A549 (cell line): ENCODE measurements around the gene TTC21B. TPM values are rescaled to one million over a fixed set of nuclear protein-coding genes. Genes with fewer than 3 reads are reported as not detected.

Experiments used
- ATAC-seq, 2 experiments: fragments of 200-7000 bp in 1 of 2; fragments of >200 bp in 1 of 2; cut with Nextera tagmentation in 1 of 2; cut with Tn5 transposase in 1 of 2; 3 replicates each; pipeline versions ENCODE4 v1.8.0 to v1.9.1; 2018 to 2020; ENCODE audit warnings: mild to moderate bottlenecking in 1 of 2, moderate library complexity in 1 of 2
- CTCF ChIA-PET: fragments of 300-600 bp; sonication (Branson Sonifier 250); formaldehyde crosslinking; extraction: SDS; loops from one replicate; lab custom pipeline; 2021; ENCODE audit warnings: antibody characterized with exemption, inconsistent platforms; lab: Yijun Ruan, JAX
- POLR2A ChIA-PET: fragments of 350-600 bp; formaldehyde crosslinking; extraction: SDS; loops from one replicate; lab custom pipeline; 2021; ENCODE audit warnings: antibody characterized with exemption, inconsistent platforms; lab: Yijun Ruan, JAX
- DNase-seq, 2 experiments: peaks; one replicate each; pipeline versions ENCODE4 v3.0.0 to v3.0.0-alpha.2; 2011 to 2016; ENCODE audit warnings: low read depth in 1 of 2, low spot score in 1 of 2
- FAIRE-seq: peaks from 2 replicates; lab custom pipeline; 2011; peaks lifted over from hg19 to GRCh38; lab: Jason Lieb, UNC
- H3K27ac ChIP-seq, 2 experiments: fragments of >200 bp; sonication (Bioruptor Twin); formaldehyde crosslinking; 3 replicates each; pipeline ENCODE4 v1.5.1; 2016 to 2017
- H3K4me1 ChIP-seq: fragments of >200 bp; sonication (Bioruptor Twin); formaldehyde crosslinking; 3 replicates; pipeline ENCODE4 v1.6.1; 2016
- H3K4me2 ChIP-seq: fragments of >200 bp; sonication (Bioruptor Twin); formaldehyde crosslinking; 3 replicates; pipeline ENCODE4 v1.6.1; 2016
- H3K4me3 ChIP-seq: fragments of >200 bp; sonication (Bioruptor Twin); formaldehyde crosslinking; 3 replicates; pipeline ENCODE4 v1.5.1; 2016
- H3K9me3 ChIP-seq: fragments of >200 bp; sonication (Bioruptor Twin); formaldehyde crosslinking; 3 replicates; pipeline ENCODE4 v1.6.1; 2016
- BCL3 ChIP-seq: fragments of >200 bp; sonication (Bioruptor Twin); formaldehyde crosslinking; IDR thresholded peaks from 3 replicates; pipeline ENCODE4 v1.6.1; 2016
- CBX2 ChIP-seq: fragments of 200-600 bp; sonication (generic); IDR thresholded peaks from 2 replicates; pipeline ENCODE4 v1.6.1; 2016; ENCODE audit warnings: low read depth, mild to moderate bottlenecking, borderline replicate concordance
- CHD4 ChIP-seq: fragments of 200-600 bp; sonication (generic); IDR thresholded peaks from 2 replicates; pipeline ENCODE4 v1.6.1; 2016; ENCODE audit warnings: antibody characterized with exemption, mild to moderate bottlenecking, borderline replicate concordance
- CTCF ChIP-seq: fragments of >200 bp; sonication (Bioruptor Twin); formaldehyde crosslinking; IDR thresholded peaks from 3 replicates; pipeline ENCODE4 v1.5.1; 2016
- EHMT2 ChIP-seq: fragments of 200-600 bp; sonication (generic); IDR thresholded peaks from 2 replicates; pipeline ENCODE4 v1.6.1; 2016; ENCODE audit warnings: antibody characterized with exemption, low read depth, mild to moderate bottlenecking, moderate library complexity
- EP300 ChIP-seq, 2 experiments: fragments of >200 bp; sonication (Bioruptor Twin); formaldehyde crosslinking; IDR thresholded peaks; 2 replicates in 1 of 2; 3 replicates in 1 of 2; pipeline ENCODE4 v1.6.1; 2016 to 2017
- FOSL2 ChIP-seq, 2 experiments: fragments of 450-650 bp in 1 of 2; fragments of >200 bp in 1 of 2; sonication (Bioruptor Twin) in 1 of 2; formaldehyde crosslinking; IDR thresholded peaks; 2 replicates each; pipeline versions ENCODE4 v1.5.0 to v1.6.1; 2016 to 2020; ENCODE audit warnings: mild to moderate bottlenecking in 1 of 2, moderate library complexity in 1 of 2
- HDAC2 ChIP-seq: fragments of 200-600 bp; sonication (generic); IDR thresholded peaks from 2 replicates; pipeline ENCODE4 v1.6.1; 2016
- HES2 ChIP-seq: fragments of >200 bp; sonication (Bioruptor Twin); formaldehyde crosslinking; IDR thresholded peaks from 2 replicates; pipeline ENCODE4 v1.6.1; 2016
- HMGXB4 ChIP-seq: fragments of 250-450 bp; sonication (Bioruptor Pico); IDR thresholded peaks from 2 replicates; pipeline ENCODE4 v1.5.0; 2021; ENCODE audit warnings: mild to moderate bottlenecking, moderate library complexity, borderline replicate concordance
- JUN ChIP-seq, 2 experiments: fragments of >200 bp; sonication (Bioruptor Twin); formaldehyde crosslinking; IDR thresholded peaks; 2 replicates in 1 of 2; 3 replicates in 1 of 2; pipeline ENCODE4 v1.6.1; 2016 to 2017
- MYC ChIP-seq: IDR thresholded peaks from 2 replicates; pipeline ENCODE4 v1.6.1; 2012; ENCODE audit warnings: mild to moderate bottlenecking, inconsistent platforms, low read length, improper control_type of control experiment, borderline replicate concordance
- NPAS2 ChIP-seq: fragments of 250-450 bp; sonication (Bioruptor Pico); IDR thresholded peaks from 2 replicates; pipeline ENCODE4 v1.8.0; 2022; ENCODE audit warnings: mild to moderate bottlenecking, moderate library complexity, borderline replicate concordance
- RFX5 ChIP-seq: fragments of 450-650 bp; IDR thresholded peaks from 2 replicates; pipeline ENCODE4 v1.7.1; 2014; ENCODE audit warnings: antibody characterized with exemption, mild to moderate bottlenecking, moderate library complexity
- SREBF2 ChIP-seq: fragments of 450-650 bp; IDR thresholded peaks from 2 replicates; pipeline ENCODE4 v1.6.1; 2014; ENCODE audit warnings: mild to moderate bottlenecking, moderate library complexity
- USF2 ChIP-seq: fragments of 450-650 bp; IDR thresholded peaks from 2 replicates; pipeline ENCODE4 v1.6.1; 2014; ENCODE audit warnings: antibody characterized with exemption
- ZSCAN20 ChIP-seq: fragments of 250-450 bp; sonication (Bioruptor Pico); IDR thresholded peaks from 2 replicates; pipeline ENCODE4 v1.8.0; 2022; ENCODE audit warnings: mild to moderate bottlenecking, moderate library complexity
- WGBS: methylation state at CpG from one replicate; pipeline ENCODE4 v1.1.6; 2017; ENCODE audit errors: missing lambda C conversion rate; 5-methylcytosine and 5-hydroxymethylcytosine counted together
- polyA plus RNA-seq, 4 experiments: library from polyadenylated mRNA; depleted of rRNA in 3 of 4; stranded (reverse); fragments of >200 nt; fragmentation: RNase III in 1 of 4; extraction: RNeasy Plus Mini Kit Qiagen cat#74134 plus additional on column Dnase treatment in 1 of 4; gene quantifications; 2 replicates in 3 of 4; 3 replicates in 1 of 4; pipeline ENCODE4 v1.2.3, GENCODE V29; 2011 to 2017

The TTC21B gene
- polyA plus RNA-seq, 2 of the 4 experiments (the other 2 are of a cell fraction): 6.2 to 17.5 TPM

- FAIRE-seq: no peak
- ChIA-PET POLR2A (no interaction called here), CTCF (no interaction called here)
- Histone ChIP-seq H3K27ac (no peak overlapping the region), H3K4me2 (no peak overlapping the region), H3K4me3 (no peak overlapping the region), H3K9me3 (no peaks in the 10 kb centered on the region), H3K4me1 (peaks cover 6% of the 10 kb centered on the region; the same call in 2 of the 3 replicates)
- DNase-seq: no peak
- ATAC-seq: no peak
- no peak for TF ChIP-seq CBX2
- TF ChIP-seq FOSL2 (IDR thresholded peaks at IDR 0.05): no peak
- no peak for TF ChIP-seq FOSL2 (CRISPR knock-in tag; IDR thresholded peaks at IDR 0.05)
- no peak for TF ChIP-seq NPAS2 (CRISPR knock-in tag)
- TF ChIP-seq HDAC2: no peak
- TF ChIP-seq EP300 (IDR thresholded peaks at IDR 0.05): no peak
- no peak for TF ChIP-seq MYC
- no peak for TF ChIP-seq CTCF
- no peak for TF ChIP-seq EHMT2
- TF ChIP-seq JUN (IDR thresholded peaks at IDR 0.05): no peak
- TF ChIP-seq SREBF2: no peak
- no peak for TF ChIP-seq USF2
- WGBS: 66% methylated on average over 4 of the region's 4 CpGs
Observed at GRCh38 chr2:165959371-165959770, 5.8 kb upstream of the TTC21B start.

GRCh38 chr2:165958313-165958960 lies 4.9 kb upstream of the TTC21B start:
- FAIRE-seq: no peak
- ChIA-PET CTCF (interaction anchor here (0.8 kb wide), 1 partner anchor 65 kb away, joined by 3 read pairs; no protein-coding TSS in a partner anchor), POLR2A (no interaction called here)
- WGBS: 58% methylated on average over 3 of the region's 3 CpGs
- Histone ChIP-seq H3K4me2 (no peak overlapping the region), H3K4me3 (no peak overlapping the region), H3K4me1 (peaks cover 7% of the 10 kb centered on the region; the same call in 2 of the 3 replicates), H3K27ac (no peak overlapping the region), H3K9me3 (no peaks in the 10 kb centered on the region)
- TF ChIP-seq HES2: no peak
- no peak for TF ChIP-seq BCL3
- no peak for TF ChIP-seq CHD4
- TF ChIP-seq ZSCAN20 (CRISPR knock-in tag): no peak
- TF ChIP-seq HMGXB4: no peak
- no peak for TF ChIP-seq EHMT2
- TF ChIP-seq RFX5: no peak
- ATAC-seq: no peak
- DNase-seq: no peak
